ENCODE data around the gene OR2T1.
"Not testable (repeated sequence)": the region's sequence is repeated elsewhere in the genome, so short reads cannot be mapped to it uniquely, and the experiment has no call there.

DNA sequence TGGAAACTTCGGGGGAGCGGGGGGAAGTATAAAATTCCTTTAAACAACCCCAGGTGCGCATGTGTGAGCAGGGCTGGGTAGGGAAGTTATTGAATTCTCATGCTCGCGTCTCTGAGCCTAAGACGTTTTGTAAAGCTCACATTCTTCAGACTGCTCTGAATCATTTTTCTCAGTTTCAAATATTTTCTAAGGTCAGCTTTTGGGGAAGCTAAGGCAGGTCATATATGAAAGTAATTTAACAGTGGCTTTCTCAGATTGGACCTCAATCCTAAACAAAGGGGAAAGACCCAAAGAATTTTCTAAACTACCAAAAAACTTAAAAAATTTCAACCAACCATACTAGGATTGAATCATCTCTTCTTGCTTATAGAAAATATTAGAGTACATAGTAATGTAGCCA lies 32.1 kb downstream of the OR2T1 start:
- TF ChIP-seq CTCF, EP300 (IDR thresholded peaks at IDR 0.05): not testable (repeated sequence)

Data from ovary (tissue), 3 donors.